Neural crest cell (in vitro differentiated cells): ENCODE results near the gene NPAS3. TPM values are rescaled to one million over a fixed set of nuclear protein-coding genes. Genes with fewer than 3 reads are reported as not detected.

Experiments used
- DNase-seq: peaks from one replicate; pipeline ENCODE4 v3.0.0; 2021; ENCODE audit warnings: low read depth, mixed read lengths, low spot score
- H3K27ac Mint-ChIP-seq: one replicate; pipeline ENCODE4 v1.8.0; 2021; ENCODE audit warnings: mild to moderate bottlenecking, mixed read lengths; ENCODE audit not compliant: unreplicated experiment
- H3K27me3 Mint-ChIP-seq: 2 replicates; pipeline ENCODE4 v1.8.0; 2021; ENCODE audit warnings: low read depth, mild to moderate bottlenecking, mixed read lengths
- H3K36me3 Mint-ChIP-seq: 2 replicates; pipeline ENCODE4 v1.8.0; 2021; ENCODE audit warnings: low read depth, mild to moderate bottlenecking, mixed read lengths
- H3K4me1 Mint-ChIP-seq: 2 replicates; pipeline ENCODE4 v1.8.0; 2021; ENCODE audit warnings: mixed read lengths
- H3K4me3 Mint-ChIP-seq: one replicate; pipeline ENCODE4 v1.8.0; 2021; ENCODE audit warnings: mild to moderate bottlenecking, mixed read lengths
- H3K9me3 Mint-ChIP-seq: 2 replicates; pipeline ENCODE4 v1.8.0; 2021; ENCODE audit warnings: mixed read lengths
- CTCF ChIP-seq: fragments of 200-600 bp; sonication (generic); conservative IDR thresholded peaks from 2 replicates; pipeline ENCODE4 v1.5.0; 2021; ENCODE audit warnings: antibody characterized with exemption, mild to moderate bottlenecking
- total RNA-seq: library from RNA; stranded (reverse); gene quantifications from 2 replicates; pipeline ENCODE4 v1.2.1, GENCODE V29; 2021

Gene NPAS3
- total RNA-seq, 1 donor from 2014 or later: 18.2 TPM

- no peak for DNase-seq
- Mint-ChIP-seq H3K27me3 (no peaks in the 10 kb centered on the region), H3K27ac (no peak overlapping the region), H3K4me1 (peaks cover 30% of the 10 kb centered on the region), H3K4me3 (no peak overlapping the region), H3K36me3 (no peaks in the 10 kb centered on the region), H3K9me3 (peaks cover 2% of the 10 kb centered on the region)
- no peak for TF ChIP-seq CTCF
Measured at GRCh38 chr14:33165144-33165925, 226.7 kb downstream of the NPAS3 start.

GRCh38 chr14:33165926-33166289 lies 227.2 kb downstream of the NPAS3 start:
- Mint-ChIP-seq H3K4me3 (no peak overlapping the region), H3K4me1 (peaks cover 30% of the 10 kb centered on the region), H3K27ac (no peak overlapping the region), H3K36me3 (peaks cover 4% of the 10 kb centered on the region), H3K27me3 (no peaks in the 10 kb centered on the region), H3K9me3 (peaks cover 2% of the 10 kb centered on the region)
- TF ChIP-seq CTCF: no peak
- DNase-seq: no peak

- no peak for DNase-seq
- no peak overlapping the region for H3K4me3 Mint-ChIP-seq
- H3K36me3 Mint-ChIP-seq: peaks cover 2% of the 10 kb centered on the region
- H3K27me3 Mint-ChIP-seq: no peaks in the 10 kb centered on the region
- no peak overlapping the region for H3K27ac Mint-ChIP-seq
- TF ChIP-seq CTCF: no peak
- H3K9me3 Mint-ChIP-seq: peaks cover 7% of the 10 kb centered on the region
- H3K4me1 Mint-ChIP-seq: peaks cover 2% of the 10 kb centered on the region
Measured at GRCh38 chr14:33175951-33176350, 237.3 kb downstream of the NPAS3 start.

GRCh38 chr14:33184587-33184986 lies 245.9 kb downstream of the NPAS3 start:
- H3K36me3 Mint-ChIP-seq: no peaks in the 10 kb centered on the region
- no peak overlapping the region for H3K27ac Mint-ChIP-seq
- peaks cover 8% of the 10 kb centered on the region for H3K4me1 Mint-ChIP-seq
- H3K4me3 Mint-ChIP-seq: no peak overlapping the region
- no peak for DNase-seq
- H3K9me3 Mint-ChIP-seq: no peaks in the 10 kb centered on the region
- no peaks in the 10 kb centered on the region for H3K27me3 Mint-ChIP-seq
- TF ChIP-seq CTCF: no peak

GRCh38 chr14:33186656-33187055 lies 248.0 kb downstream of the NPAS3 start:
- no peaks in the 10 kb centered on the region for H3K27me3 Mint-ChIP-seq
- no peaks in the 10 kb centered on the region for H3K9me3 Mint-ChIP-seq
- TF ChIP-seq CTCF: no peak
- H3K4me1 Mint-ChIP-seq: peaks cover 3% of the 10 kb centered on the region
- DNase-seq: no peak
- H3K27ac Mint-ChIP-seq: no peak overlapping the region
- no peak overlapping the region for H3K4me3 Mint-ChIP-seq
- no peaks in the 10 kb centered on the region for H3K36me3 Mint-ChIP-seq
